Measurements from ENCODE around the gene MRPL48. TPM values are rescaled to one million over a fixed set of nuclear protein-coding genes. Genes with fewer than 3 reads are reported as not detected.

Gene MRPL48
- total RNA-seq, 2 experiments from 2014 or later: 53.9 to 59.3 TPM

GRCh38 chr11:73792584-73792983 lies 4.9 kb downstream of the MRPL48 start:
- H3K4me3 Mint-ChIP-seq: no peak overlapping the region
- peaks cover 11% of the 10 kb centered on the region for H3K36me3 Mint-ChIP-seq
- no peak overlapping the region for H3K27ac Mint-ChIP-seq
- DNase-seq: no peak
- no peaks in the 10 kb centered on the region for H3K9me3 Mint-ChIP-seq
- H3K27me3 Mint-ChIP-seq: no peaks in the 10 kb centered on the region
- H3K4me1 Mint-ChIP-seq: peaks cover 17% of the 10 kb centered on the region

GRCh38 chr11:73795925-73796632 lies 8.4 kb downstream of the MRPL48 start:
- DNase-seq: no peak
- Mint-ChIP-seq H3K27me3 (no peaks in the 10 kb centered on the region), H3K27ac (no peak overlapping the region), H3K9me3 (no peaks in the 10 kb centered on the region), H3K4me1 (peaks cover 6% of the 10 kb centered on the region), H3K4me3 (no peak overlapping the region), H3K36me3 (peaks cover 10% of the 10 kb centered on the region)

- H3K9me3 Mint-ChIP-seq: no peaks in the 10 kb centered on the region
- H3K27me3 Mint-ChIP-seq: no peaks in the 10 kb centered on the region
- H3K4me1 Mint-ChIP-seq: no peaks in the 10 kb centered on the region
- no peak overlapping the region for H3K4me3 Mint-ChIP-seq
- peaks cover 7% of the 10 kb centered on the region for H3K36me3 Mint-ChIP-seq
- DNase-seq: no peak
- H3K27ac Mint-ChIP-seq: no peak overlapping the region
Observed at GRCh38 chr11:73797457-73797856, 9.8 kb downstream of the MRPL48 start.

GRCh38 chr11:73800276-73800806 lies 12.7 kb downstream of the MRPL48 start:
- H3K27ac Mint-ChIP-seq: no peak overlapping the region

GRCh38 chr11:73801136-73801535 lies 13.5 kb downstream of the MRPL48 start:
- Mint-ChIP-seq H3K4me3 (no peak overlapping the region), H3K4me1 (no peaks in the 10 kb centered on the region), H3K36me3 (peaks cover 7% of the 10 kb centered on the region), H3K9me3 (no peaks in the 10 kb centered on the region), H3K27ac (no peak overlapping the region), H3K27me3 (no peaks in the 10 kb centered on the region)
- no peak for DNase-seq

More at GRCh38 chr11:73800276-73800806, 12.7 kb downstream of the MRPL48 start:
- no peak for DNase-seq
- H3K4me3 Mint-ChIP-seq: no peak overlapping the region
- no peaks in the 10 kb centered on the region for H3K4me1 Mint-ChIP-seq
- H3K27me3 Mint-ChIP-seq: no peaks in the 10 kb centered on the region
- H3K9me3 Mint-ChIP-seq: no peaks in the 10 kb centered on the region
- peaks cover 4% of the 10 kb centered on the region for H3K36me3 Mint-ChIP-seq

- Mint-ChIP-seq H3K4me3 (no peak overlapping the region), H3K27me3 (no peaks in the 10 kb centered on the region), H3K36me3 (peaks cover 17% of the 10 kb centered on the region), H3K9me3 (no peaks in the 10 kb centered on the region), H3K4me1 (no peaks in the 10 kb centered on the region), H3K27ac (no peak overlapping the region)
- no peak for DNase-seq
Observed at GRCh38 chr11:73804712-73805111, 17.0 kb downstream of the MRPL48 start.

- peaks cover 23% of the 10 kb centered on the region for H3K36me3 Mint-ChIP-seq
- no peak overlapping the region for H3K27ac Mint-ChIP-seq
- peaks cover 3% of the 10 kb centered on the region for H3K4me1 Mint-ChIP-seq
- H3K4me3 Mint-ChIP-seq: no peak overlapping the region
- no peak for DNase-seq
- no peaks in the 10 kb centered on the region for H3K27me3 Mint-ChIP-seq
- no peaks in the 10 kb centered on the region for H3K9me3 Mint-ChIP-seq
Observed at GRCh38 chr11:73808052-73808451, 20.4 kb downstream of the MRPL48 start.

GRCh38 chr11:73810637-73811036 lies 23.0 kb downstream of the MRPL48 start:
- no peak overlapping the region for H3K27ac Mint-ChIP-seq
- no peaks in the 10 kb centered on the region for H3K9me3 Mint-ChIP-seq
- no peak overlapping the region for H3K4me3 Mint-ChIP-seq
- no peak for DNase-seq
- H3K27me3 Mint-ChIP-seq: no peaks in the 10 kb centered on the region
- peaks cover 22% of the 10 kb centered on the region for H3K36me3 Mint-ChIP-seq
- H3K4me1 Mint-ChIP-seq: peaks cover 6% of the 10 kb centered on the region

GRCh38 chr11:73812234-73812633 lies 24.6 kb downstream of the MRPL48 start:
- H3K27me3 Mint-ChIP-seq: no peaks in the 10 kb centered on the region
- H3K9me3 Mint-ChIP-seq: no peaks in the 10 kb centered on the region
- H3K27ac Mint-ChIP-seq: no peak overlapping the region
- peaks cover 6% of the 10 kb centered on the region for H3K4me1 Mint-ChIP-seq
- H3K4me3 Mint-ChIP-seq: no peak overlapping the region
- DNase-seq: no peak
- H3K36me3 Mint-ChIP-seq: peaks cover 13% of the 10 kb centered on the region

GRCh38 chr11:73814812-73815211 lies 27.1 kb downstream of the MRPL48 start:
- no peak for DNase-seq
- H3K9me3 Mint-ChIP-seq: no peaks in the 10 kb centered on the region
- peaks cover 6% of the 10 kb centered on the region for H3K4me1 Mint-ChIP-seq
- H3K36me3 Mint-ChIP-seq: peaks cover 5% of the 10 kb centered on the region
- H3K27ac Mint-ChIP-seq: no peak overlapping the region
- H3K27me3 Mint-ChIP-seq: no peaks in the 10 kb centered on the region
- H3K4me3 Mint-ChIP-seq: no peak overlapping the region

GRCh38 chr11:73818846-73819245 lies 31.2 kb downstream of the MRPL48 start:
- Mint-ChIP-seq H3K27me3 (no peaks in the 10 kb centered on the region), H3K36me3 (peaks cover 1% of the 10 kb centered on the region), H3K27ac (no peak overlapping the region), H3K4me1 (peaks cover 3% of the 10 kb centered on the region), H3K4me3 (no peak overlapping the region), H3K9me3 (no peaks in the 10 kb centered on the region)
- DNase-seq: no peak

GRCh38 chr11:73830261-73830660 lies 42.6 kb downstream of the MRPL48 start:
- no peaks in the 10 kb centered on the region for H3K9me3 Mint-ChIP-seq
- no peak overlapping the region for H3K4me3 Mint-ChIP-seq
- H3K4me1 Mint-ChIP-seq: no peaks in the 10 kb centered on the region
- H3K36me3 Mint-ChIP-seq: no peaks in the 10 kb centered on the region
- no peak overlapping the region for H3K27ac Mint-ChIP-seq
- no peak for DNase-seq
- no peaks in the 10 kb centered on the region for H3K27me3 Mint-ChIP-seq

- H3K36me3 Mint-ChIP-seq: no peaks in the 10 kb centered on the region
- no peak overlapping the region for H3K27ac Mint-ChIP-seq
- H3K4me1 Mint-ChIP-seq: no peaks in the 10 kb centered on the region
- H3K27me3 Mint-ChIP-seq: no peaks in the 10 kb centered on the region
- H3K9me3 Mint-ChIP-seq: no peaks in the 10 kb centered on the region
- no peak overlapping the region for H3K4me3 Mint-ChIP-seq
- DNase-seq: no peak
Observed at GRCh38 chr11:73833067-73833466, 45.4 kb downstream of the MRPL48 start.

- H3K36me3 Mint-ChIP-seq: peaks cover 4% of the 10 kb centered on the region
- DNase-seq: no peak
- no peak overlapping the region for H3K27ac Mint-ChIP-seq
- no peaks in the 10 kb centered on the region for H3K9me3 Mint-ChIP-seq
- no peaks in the 10 kb centered on the region for H3K4me1 Mint-ChIP-seq
- H3K4me3 Mint-ChIP-seq: no peak overlapping the region
- no peaks in the 10 kb centered on the region for H3K27me3 Mint-ChIP-seq
Observed at GRCh38 chr11:73838443-73839122, 50.9 kb downstream of the MRPL48 start.

GRCh38 chr11:73839123-73839457 lies 51.4 kb downstream of the MRPL48 start:
- Mint-ChIP-seq H3K9me3 (no peaks in the 10 kb centered on the region), H3K36me3 (peaks cover 4% of the 10 kb centered on the region), H3K27me3 (no peaks in the 10 kb centered on the region), H3K4me1 (no peaks in the 10 kb centered on the region), H3K4me3 (no peak overlapping the region), H3K27ac (no peak overlapping the region)
- DNase-seq: no peak
